ENCODE results near the gene RCOR2.
"Not testable (repeated sequence)": the region's sequence is repeated elsewhere in the genome, so short reads cannot be mapped to it uniquely, and the experiment has no call there.

The RCOR2 gene

GRCh38 chr11:63916837-63917691 is at the start of gene RCOR2:
RCOR2 (minus strand) TSS chr11:63917164; CDS start chr11:63916456, 708 bp downstream.
- Mint-ChIP-seq H3K4me3 (peak within 1 kb of the TSS; percentile 88 to 92), H3K36me3 (peaks cover 5% of the 10 kb centered on the region in 2 donors), H3K27ac (peak within 1 kb of the TSS; percentile 81), H3K9me3 (no peaks in the 10 kb centered on the region), H3K27me3 (peaks cover 25 to 46% of the 10 kb centered on the region in 2 donors), H3K4me1 (peaks cover 13 to 41% of the 10 kb centered on the region in 2 donors)
- ATAC-seq (replicated peaks), result peak; percentile 45 to 70
- DNase-seq, result peak; percentile 62

- Mint-ChIP-seq H3K9me3 (no peaks in the 10 kb centered on the region), H3K4me1 (peaks cover 0 to 4% of the 10 kb centered on the region in 2 donors), H3K36me3 (no peaks in the 10 kb centered on the region), H3K27me3 (peaks cover 5 to 7% of the 10 kb centered on the region in 2 donors), H3K27ac (no peak overlapping the region), H3K4me3 (no peak overlapping the region)
- no peak for DNase-seq
- ATAC-seq (replicated peaks), result no peak
Measured at GRCh38 chr11:63966444-63966843, 49.5 kb upstream of the RCOR2 start.

- not testable (repeated sequence) for H3K4me3 Mint-ChIP-seq; DNase-seq; H3K36me3 Mint-ChIP-seq; H3K4me1 Mint-ChIP-seq; H3K27me3 Mint-ChIP-seq; H3K9me3 Mint-ChIP-seq; ATAC-seq (replicated peaks); H3K27ac Mint-ChIP-seq
Measured at GRCh38 chr11:63963895-63964294, 46.9 kb upstream of the RCOR2 start.

GRCh38 chr11:63961608-63962412 is 44.8 kb upstream of the RCOR2 start:
- peaks cover 3 to 4% of the 10 kb centered on the region in 2 donors for H3K36me3 Mint-ChIP-seq

GRCh38 chr11:63958008-63958407 is 41.0 kb upstream of the RCOR2 start:
- Mint-ChIP-seq H3K27ac (no peak overlapping the region), H3K4me1 (peaks cover 0 to 4% of the 10 kb centered on the region in 2 donors), H3K36me3 (peaks cover 28 to 35% of the 10 kb centered on the region in 2 donors), H3K4me3 (no peak overlapping the region), H3K9me3 (no peaks in the 10 kb centered on the region), H3K27me3 (no peaks in the 10 kb centered on the region)
- DNase-seq (no peak), ATAC-seq (replicated peaks) (no peak)

More at GRCh38 chr11:63961608-63962412, 44.8 kb upstream of the RCOR2 start:
- H3K27ac Mint-ChIP-seq, result peak overlapping the region; percentile 31
- DNase-seq, result no peak
- H3K4me1 Mint-ChIP-seq, result peaks cover 0 to 4% of the 10 kb centered on the region in 2 donors
- no peak overlapping the region for H3K4me3 Mint-ChIP-seq
- ATAC-seq (replicated peaks), result peak; percentile 14 to 27
- no peaks in the 10 kb centered on the region for H3K9me3 Mint-ChIP-seq
- H3K27me3 Mint-ChIP-seq, result peaks cover 0 to 3% of the 10 kb centered on the region in 2 donors

- Mint-ChIP-seq H3K36me3 (peaks cover 44 to 48% of the 10 kb centered on the region in 2 donors), H3K4me3 (no peak overlapping the region), H3K27ac (no peak overlapping the region), H3K27me3 (no peaks in the 10 kb centered on the region), H3K9me3 (no peaks in the 10 kb centered on the region), H3K4me1 (peaks cover 9 to 17% of the 10 kb centered on the region in 2 donors)
- DNase-seq (no peak), ATAC-seq (replicated peaks) (no peak)
Measured at GRCh38 chr11:63952570-63952969, 35.6 kb upstream of the RCOR2 start.

GRCh38 chr11:63951779-63952536 is 35.0 kb upstream of the RCOR2 start:
- no peak for DNase-seq
- Mint-ChIP-seq H3K27ac (no peak overlapping the region), H3K4me1 (peaks cover 9 to 17% of the 10 kb centered on the region in 2 donors), H3K36me3 (peaks cover 44 to 51% of the 10 kb centered on the region in 2 donors), H3K9me3 (no peaks in the 10 kb centered on the region), H3K4me3 (no peak overlapping the region), H3K27me3 (no peaks in the 10 kb centered on the region)
- peak in 1 of 2 donors; percentile 39 for ATAC-seq (replicated peaks)

GRCh38 chr11:63945477-63946163 is 28.7 kb upstream of the RCOR2 start:
- peaks cover 9 to 30% of the 10 kb centered on the region in 2 donors for H3K4me1 Mint-ChIP-seq
- H3K4me3 Mint-ChIP-seq, result no peak overlapping the region
- peak; percentile 16 for DNase-seq
- peaks cover 14 to 22% of the 10 kb centered on the region in 2 donors for H3K36me3 Mint-ChIP-seq
- ATAC-seq (replicated peaks), result peak; percentile 58 to 78
- H3K9me3 Mint-ChIP-seq, result no peaks in the 10 kb centered on the region
- no peak overlapping the region for H3K27ac Mint-ChIP-seq
- no peaks in the 10 kb centered on the region for H3K27me3 Mint-ChIP-seq

GRCh38 chr11:63944987-63945386 is 28.0 kb upstream of the RCOR2 start:
- H3K4me3 Mint-ChIP-seq, result no peak overlapping the region
- H3K36me3 Mint-ChIP-seq, result peaks cover 10 to 21% of the 10 kb centered on the region in 2 donors
- H3K4me1 Mint-ChIP-seq, result peaks cover 14 to 34% of the 10 kb centered on the region in 2 donors
- H3K9me3 Mint-ChIP-seq, result no peaks in the 10 kb centered on the region
- no peak for ATAC-seq (replicated peaks)
- no peak for DNase-seq
- H3K27ac Mint-ChIP-seq, result no peak overlapping the region
- no peaks in the 10 kb centered on the region for H3K27me3 Mint-ChIP-seq

GRCh38 chr11:63942803-63943202 is 25.8 kb upstream of the RCOR2 start:
- Mint-ChIP-seq H3K9me3 (no peaks in the 10 kb centered on the region), H3K27me3 (no peaks in the 10 kb centered on the region), H3K36me3 (peaks cover 5 to 21% of the 10 kb centered on the region in 2 donors), H3K4me1 (peaks cover 18 to 48% of the 10 kb centered on the region in 2 donors), H3K4me3 (no peak overlapping the region), H3K27ac (no peak overlapping the region)
- DNase-seq (no peak), ATAC-seq (replicated peaks) (no peak)

- ATAC-seq (replicated peaks), result no peak
- Mint-ChIP-seq H3K27me3 (no peaks in the 10 kb centered on the region), H3K9me3 (no peaks in the 10 kb centered on the region), H3K27ac (peak overlapping the region; percentile 51), H3K4me3 (no peak overlapping the region), H3K4me1 (peaks cover 18 to 53% of the 10 kb centered on the region in 2 donors), H3K36me3 (peaks cover 4 to 17% of the 10 kb centered on the region in 2 donors)
- no peak for DNase-seq
Measured at GRCh38 chr11:63941901-63942300, 24.9 kb upstream of the RCOR2 start.

- Mint-ChIP-seq H3K4me3 (peak overlapping the region; percentile 62 to 90), H3K27me3 (no peaks in the 10 kb centered on the region), H3K36me3 (peaks cover 0 to 11% of the 10 kb centered on the region in 2 donors), H3K4me1 (peaks cover 18 to 53% of the 10 kb centered on the region in 2 donors), H3K9me3 (no peaks in the 10 kb centered on the region), H3K27ac (peak overlapping the region; percentile 85)
- ATAC-seq (replicated peaks) (no peak), DNase-seq (no peak)
Measured at GRCh38 chr11:63940786-63941185, 23.8 kb upstream of the RCOR2 start.

- DNase-seq, result no peak
- ATAC-seq (replicated peaks), result no peak
- Mint-ChIP-seq H3K27ac (peak overlapping the region; percentile 87), H3K27me3 (no peaks in the 10 kb centered on the region), H3K36me3 (peaks cover 0 to 11% of the 10 kb centered on the region in 2 donors), H3K4me1 (peaks cover 17 to 53% of the 10 kb centered on the region in 2 donors), H3K9me3 (no peaks in the 10 kb centered on the region), H3K4me3 (peak overlapping the region; percentile 83 to 90)
Measured at GRCh38 chr11:63939397-63939891, 22.5 kb upstream of the RCOR2 start.
